Heart left ventricle (tissue), 13 donors: Measurements from ENCODE around the gene ARID5B.

Experiments used
- POLR2A ChIP-seq, 2 donors: fragments of 450-650 bp; IDR thresholded peaks; one replicate each; pipeline ENCODE4 v1.6.1; 2017; ENCODE audit warnings: antibody characterized with exemption in 2 of 2, mild to moderate bottlenecking in 2 of 2, moderate library complexity in 2 of 2
- TF ChIP-seq, protein P1 (sequence below), 12 donors: fragments of 200-600 bp; sonication (generic) in 4 of 12; IDR thresholded peaks; one replicate each; pipeline versions ENCODE4 v1.5.0 to v1.8.0; 2018 to 2022; ENCODE audit warnings: antibody characterized with exemption in 12 of 12, mild to moderate bottlenecking in 5 of 12
- donor health status: ischemic (EF 13 %, LVEDD 7.1; RV severe dilation, severe dysfunction).
- donor health status: DM: no; HTN: yes; CAD: no.
- donor health status: DM: no; HTN: no; CAD: no.
- donor health status: ischemic (EF 25% LVEDD 6.9; RV normal size, moderate dysfunction).
- donor health status: ischemic (EF 25% LVEDD 5.7; RV mildly dilated, moderate dysfunction).
- donor health status: ischemic (EF 35%, LVEDD 5.7; RV mildly dilated, moderate dysfunction).
- donor health status: nonischemic (EF 11% LVEDD 7.7; RV severe dilation, severe dysfunction).
- donor health status: DM: yes; HTN: yes; CAD: no.
- donor health status: PGD.
- donor health status: ischemic (EF 29% LVEDD 5.4; RV normal size, mild dysfunction).
- donor health status: nonischemic (EF 23%, LVEDD 6.1; RV moderate dilation, normal function).

DNA sequence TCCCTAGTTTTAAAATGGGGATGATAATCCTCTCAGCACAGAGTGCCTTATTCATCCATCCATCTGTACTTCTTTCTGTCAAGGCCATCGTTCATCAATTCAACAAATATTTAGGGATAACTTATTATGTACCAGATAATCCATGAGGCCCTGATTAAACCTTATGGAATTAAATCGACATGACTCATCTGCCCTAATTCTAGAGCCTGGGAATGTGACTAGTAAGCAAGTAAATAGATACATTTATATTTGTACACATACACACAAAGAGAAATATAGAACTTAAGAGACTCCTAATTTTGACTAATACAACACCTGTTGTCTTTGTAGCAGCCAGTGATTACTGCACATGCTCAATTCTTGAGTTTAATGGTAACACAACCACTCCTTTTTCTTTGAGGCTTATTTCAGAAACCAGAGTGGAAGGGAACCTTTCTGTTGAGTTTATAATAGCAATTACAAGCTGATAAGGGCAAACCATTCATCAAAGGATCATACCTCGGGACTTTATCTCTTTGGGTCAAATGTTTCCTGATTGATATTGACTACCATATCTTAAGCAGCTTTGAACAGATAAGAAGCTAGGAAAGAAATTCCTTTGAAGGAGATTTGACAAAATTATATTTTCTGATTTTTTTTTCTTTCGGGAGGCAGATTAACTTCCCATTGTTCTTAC lies 122.7 kb downstream of the ARID5B start:
- no peak for TF ChIP-seq POLR2A (IDR thresholded peaks at IDR 0.05)
- TF ChIP-seq, protein P1, sequence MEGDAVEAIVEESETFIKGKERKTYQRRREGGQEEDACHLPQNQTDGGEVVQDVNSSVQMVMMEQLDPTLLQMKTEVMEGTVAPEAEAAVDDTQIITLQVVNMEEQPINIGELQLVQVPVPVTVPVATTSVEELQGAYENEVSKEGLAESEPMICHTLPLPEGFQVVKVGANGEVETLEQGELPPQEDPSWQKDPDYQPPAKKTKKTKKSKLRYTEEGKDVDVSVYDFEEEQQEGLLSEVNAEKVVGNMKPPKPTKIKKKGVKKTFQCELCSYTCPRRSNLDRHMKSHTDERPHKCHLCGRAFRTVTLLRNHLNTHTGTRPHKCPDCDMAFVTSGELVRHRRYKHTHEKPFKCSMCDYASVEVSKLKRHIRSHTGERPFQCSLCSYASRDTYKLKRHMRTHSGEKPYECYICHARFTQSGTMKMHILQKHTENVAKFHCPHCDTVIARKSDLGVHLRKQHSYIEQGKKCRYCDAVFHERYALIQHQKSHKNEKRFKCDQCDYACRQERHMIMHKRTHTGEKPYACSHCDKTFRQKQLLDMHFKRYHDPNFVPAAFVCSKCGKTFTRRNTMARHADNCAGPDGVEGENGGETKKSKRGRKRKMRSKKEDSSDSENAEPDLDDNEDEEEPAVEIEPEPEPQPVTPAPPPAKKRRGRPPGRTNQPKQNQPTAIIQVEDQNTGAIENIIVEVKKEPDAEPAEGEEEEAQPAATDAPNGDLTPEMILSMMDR (IDR thresholded peaks at IDR 0.05) = no peak
